AG04450 (cell line): ENCODE results near the gene NRG3. TPM values are rescaled to one million over a fixed set of nuclear protein-coding genes. Genes with fewer than 3 reads are reported as not detected.

Experiments used
- CTCF ChIA-PET: fragments of 300-600, 350-600 bp; formaldehyde crosslinking; extraction: SDS; loops from one replicate; lab custom pipeline; 2022; ENCODE audit warnings: antibody characterized with exemption, inconsistent platforms; lab: Charles Lee
- POLR2A ChIA-PET: fragments of 350-600 bp; formaldehyde crosslinking; extraction: SDS; loops from one replicate; lab custom pipeline; 2021; ENCODE audit warnings: antibody characterized with exemption, inconsistent platforms; lab: Yijun Ruan, JAX
- DNase-seq: peaks from one replicate; pipeline ENCODE4 v3.0.0-alpha.2; 2011; ENCODE audit warnings: low read depth, low spot score
- H3K27ac ChIP-seq: one replicate; pipeline ENCODE4 v1.5.1; 2012; ENCODE audit warnings: low read depth, low read length, control low read depth
- H3K27me3 ChIP-seq: one replicate; pipeline ENCODE4 v1.6.0; 2012; ENCODE audit warnings: low read length; ENCODE audit not compliant: control insufficient read depth, insufficient read depth
- H3K4me3 ChIP-seq: 2 replicates; pipeline ENCODE4 v1.5.1; 2011; ENCODE audit warnings: mild to moderate bottlenecking, low read depth, low read length, control low read depth
- H3K9me3 ChIP-seq: 2 replicates; pipeline ENCODE4 v1.5.1; 2012; ENCODE audit warnings: low read length; ENCODE audit not compliant: control insufficient read depth, insufficient read depth
- CTCF ChIP-seq: IDR thresholded peaks from 2 replicates; pipeline ENCODE4 v1.5.1; 2011; ENCODE audit warnings: low read depth, low read length, control low read depth, inconsistent platforms
- polyA plus RNA-seq: library from polyadenylated mRNA; depleted of rRNA; stranded (reverse); fragments of >200 nt; gene quantifications from 2 replicates; pipeline ENCODE4 v1.2.3, GENCODE V29; 2011

NRG3 gene
- polyA plus RNA-seq, 1 experiment, result not detected

GRCh38 chr10:82390866-82391658 is 516.1 kb downstream of the NRG3 start:
- TF ChIP-seq CTCF, result no peak
- no peak for DNase-seq
- no peak overlapping the region for H3K27ac ChIP-seq
- H3K9me3 ChIP-seq, result peaks cover 6% of the 10 kb centered on the region; the same call in 1 of the 2 replicates
- no peak overlapping the region for H3K4me3 ChIP-seq
- H3K27me3 ChIP-seq, result no peaks in the 10 kb centered on the region
- ChIA-PET POLR2A (no interaction called here), CTCF (no interaction called here)

- ChIA-PET CTCF (no interaction called here), POLR2A (no interaction called here)
- H3K9me3 ChIP-seq, result peaks cover 4% of the 10 kb centered on the region; the same call in 1 of the 2 replicates
- TF ChIP-seq CTCF, result no peak
- no peak for DNase-seq
- no peak overlapping the region for H3K27ac ChIP-seq
- no peak overlapping the region for H3K4me3 ChIP-seq
- H3K27me3 ChIP-seq, result no peaks in the 10 kb centered on the region
Measured at GRCh38 chr10:82391971-82392370, 517.0 kb downstream of the NRG3 start.

- Histone ChIP-seq H3K27me3 (no peaks in the 10 kb centered on the region), H3K27ac (no peak overlapping the region), H3K4me3 (no peak overlapping the region), H3K9me3 (peaks cover 4% of the 10 kb centered on the region; the same call in 1 of the 2 replicates)
- ChIA-PET CTCF (no interaction called here), POLR2A (no interaction called here)
- no peak for TF ChIP-seq CTCF
- DNase-seq, result no peak
Measured at GRCh38 chr10:82392533-82392932, 517.5 kb downstream of the NRG3 start.

- ChIA-PET POLR2A (no interaction called here), CTCF (no interaction called here)
- H3K9me3 ChIP-seq, result peaks cover 6% of the 10 kb centered on the region; the same call in 1 of the 2 replicates
- no peak overlapping the region for H3K4me3 ChIP-seq
- no peak overlapping the region for H3K27ac ChIP-seq
- H3K27me3 ChIP-seq, result no peaks in the 10 kb centered on the region
- DNase-seq, result no peak
- TF ChIP-seq CTCF, result no peak
Measured at GRCh38 chr10:82394122-82394521, 519.1 kb downstream of the NRG3 start.

- Histone ChIP-seq H3K27me3 (no peaks in the 10 kb centered on the region), H3K4me3 (no peak overlapping the region), H3K27ac (no peak overlapping the region), H3K9me3 (peaks cover 6% of the 10 kb centered on the region; the same call in 1 of the 2 replicates)
- POLR2A ChIA-PET, result no interaction called here
- no peak for TF ChIP-seq CTCF
- CTCF ChIA-PET, result no interaction called here
- no peak for DNase-seq
Measured at GRCh38 chr10:82394987-82395386, 520.0 kb downstream of the NRG3 start.
